Measurements from ENCODE around the gene MAD1L1.

GRCh38 chr7:2041496-2042367 lies 191.0 kb downstream of the MAD1L1 start:
- TF ChIP-seq CTCF (IDR thresholded peaks at IDR 0.05; ENCODE audit: low read depth, low read length, poor library complexity, severe bottlenecking) (no peak), EZH2phosphoT487 (IDR thresholded peaks at IDR 0.05; ENCODE audit: borderline replicate concordance, low read length) (no peak)
